ENCODE measurements around the gene RAB4B.
"Not testable (repeated sequence)": the region's sequence is repeated elsewhere in the genome, so short reads cannot be mapped to it uniquely, and the experiment has no call there.

GRCh38 chr19:40842012-40842411 is 64.0 kb downstream of the RAB4B start:
- not testable (repeated sequence) for TF ChIP-seq POLR2AphosphoS5, CTCF, POLR2A (IDR thresholded peaks at IDR 0.05)
